ENCODE data around the gene PLOD2. TPM values are rescaled to one million over a fixed set of nuclear protein-coding genes. Genes with fewer than 3 reads are reported as not detected.

The PLOD2 gene
- total and polyA plus RNA-seq, 2 of the 4 experiments (the other 2 are of a cell fraction) = 84.0 to 117 TPM

DNA sequence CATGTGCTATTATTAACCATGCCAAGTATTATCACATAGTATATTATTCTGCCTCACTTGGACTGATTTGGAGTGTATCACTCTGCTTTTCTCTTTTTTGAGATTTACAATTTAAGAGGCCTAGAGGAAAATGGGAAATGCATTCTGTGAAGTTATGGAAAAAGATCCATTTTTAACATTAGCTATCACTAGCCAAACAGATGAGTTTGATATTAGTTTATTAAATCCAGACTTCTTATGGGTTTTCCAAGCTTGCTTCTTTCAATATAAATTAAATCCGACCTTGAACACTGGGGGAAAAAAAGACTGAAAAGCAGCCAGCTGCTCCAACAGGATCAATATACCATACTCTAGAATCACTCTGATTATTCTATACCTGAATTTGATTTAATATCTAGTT, 30.1 kb upstream of the PLOD2 start:
- no peak overlapping the region for H2BK5ac ChIP-seq (ENCODE audit: low read depth, low read length, poor library complexity, severe bottlenecking)
- no peak for TF ChIP-seq SMC3 (IDR thresholded peaks at IDR 0.05; ENCODE audit: low read depth, low read length)
- no peak for TF ChIP-seq CHD1 (IDR thresholded peaks at IDR 0.05; ENCODE audit: low read depth, low read length)
- TF ChIP-seq MXI1 (IDR thresholded peaks at IDR 0.05; ENCODE audit: borderline replicate concordance, low read depth, low read length) = no peak
- TF ChIP-seq MAFK (IDR thresholded peaks at IDR 0.05; ENCODE audit: low read depth, low read length) = no peak
- no peak for TF ChIP-seq MAZ (IDR thresholded peaks at IDR 0.05; ENCODE audit: borderline replicate concordance, low read depth, low read length)
- no peak for TF ChIP-seq FOS (IDR thresholded peaks at IDR 0.05; ENCODE audit: low read depth, low read length)
- TF ChIP-seq POLR2A (IDR thresholded peaks at IDR 0.05; ENCODE audit: low read depth, low read length) = no peak
- TF ChIP-seq, protein P1, sequence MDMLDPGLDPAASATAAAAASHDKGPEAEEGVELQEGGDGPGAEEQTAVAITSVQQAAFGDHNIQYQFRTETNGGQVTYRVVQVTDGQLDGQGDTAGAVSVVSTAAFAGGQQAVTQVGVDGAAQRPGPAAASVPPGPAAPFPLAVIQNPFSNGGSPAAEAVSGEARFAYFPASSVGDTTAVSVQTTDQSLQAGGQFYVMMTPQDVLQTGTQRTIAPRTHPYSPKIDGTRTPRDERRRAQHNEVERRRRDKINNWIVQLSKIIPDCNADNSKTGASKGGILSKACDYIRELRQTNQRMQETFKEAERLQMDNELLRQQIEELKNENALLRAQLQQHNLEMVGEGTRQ (IDR thresholded peaks at IDR 0.05; ENCODE audit: low read depth, low read length) = no peak
- TF ChIP-seq, protein P2, sequence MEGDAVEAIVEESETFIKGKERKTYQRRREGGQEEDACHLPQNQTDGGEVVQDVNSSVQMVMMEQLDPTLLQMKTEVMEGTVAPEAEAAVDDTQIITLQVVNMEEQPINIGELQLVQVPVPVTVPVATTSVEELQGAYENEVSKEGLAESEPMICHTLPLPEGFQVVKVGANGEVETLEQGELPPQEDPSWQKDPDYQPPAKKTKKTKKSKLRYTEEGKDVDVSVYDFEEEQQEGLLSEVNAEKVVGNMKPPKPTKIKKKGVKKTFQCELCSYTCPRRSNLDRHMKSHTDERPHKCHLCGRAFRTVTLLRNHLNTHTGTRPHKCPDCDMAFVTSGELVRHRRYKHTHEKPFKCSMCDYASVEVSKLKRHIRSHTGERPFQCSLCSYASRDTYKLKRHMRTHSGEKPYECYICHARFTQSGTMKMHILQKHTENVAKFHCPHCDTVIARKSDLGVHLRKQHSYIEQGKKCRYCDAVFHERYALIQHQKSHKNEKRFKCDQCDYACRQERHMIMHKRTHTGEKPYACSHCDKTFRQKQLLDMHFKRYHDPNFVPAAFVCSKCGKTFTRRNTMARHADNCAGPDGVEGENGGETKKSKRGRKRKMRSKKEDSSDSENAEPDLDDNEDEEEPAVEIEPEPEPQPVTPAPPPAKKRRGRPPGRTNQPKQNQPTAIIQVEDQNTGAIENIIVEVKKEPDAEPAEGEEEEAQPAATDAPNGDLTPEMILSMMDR (conservative IDR thresholded peaks at IDR 0.05; ENCODE audit: low read depth, low read length) = no peak
- TF ChIP-seq RCOR1 (IDR thresholded peaks at IDR 0.05; ENCODE audit: insufficient replicate concordance, low read length) = no peak
- no peak for TF ChIP-seq RFX5 (IDR thresholded peaks at IDR 0.05; ENCODE audit: low read depth, low read length)
- TF ChIP-seq CEBPB (IDR thresholded peaks at IDR 0.05; ENCODE audit: low read depth, low read length) = no peak
- no peak for TF ChIP-seq RAD21 (IDR thresholded peaks at IDR 0.05; ENCODE audit: low read length)
- TF ChIP-seq BHLHE40 (IDR thresholded peaks at IDR 0.05; ENCODE audit: low read depth, low read length) = no peak
- TF ChIP-seq NFE2L2 (IDR thresholded peaks at IDR 0.05; ENCODE audit: low read depth, low read length) = no peak
- H3K27ac ChIP-seq (ENCODE audit: insufficient read depth, low read length) = no peak overlapping the region
- no peak overlapping the region for H3K14ac ChIP-seq (replicated peaks; ENCODE audit: low read depth, low read length)
- no peak overlapping the region for H3K4ac ChIP-seq (ENCODE audit: low read depth, low read length)
- H2AFZ ChIP-seq (replicated peaks; ENCODE audit: low read length, poor library complexity) = no peak overlapping the region
- no CpG with 5 or more reads among the region's 1 CpG for WGBS, 2 experiments (ENCODE audit: extremely low coverage in 2 of 2, insufficient read length in 1 of 2)
- H2AK5ac ChIP-seq (ENCODE audit: low read depth, low read length) = no peak overlapping the region
- no peak overlapping the region for H3K56ac ChIP-seq (ENCODE audit: extremely low read depth, insufficient read depth, low read length)
- BruUV-seq (replicated peaks) = no TSS peak
- no peak for ATAC-seq (ENCODE audit: low read depth)
- no peaks in the 10 kb centered on the region for H3K4me1 ChIP-seq (ENCODE audit: control insufficient read depth, insufficient read depth, low read length)
- no peak overlapping the region for H2AK9ac ChIP-seq (replicated peaks; ENCODE audit: low read depth, low read length, poor library complexity)
- no peak overlapping the region for H3K4me2 ChIP-seq (ENCODE audit: low read depth, low read length)
- ChIA-PET CTCF (interaction anchor here (0.8 to 4.9 kb wide), 4 partner anchors 18 to 390 kb away, joined by 3 to 59 read pairs (median 18); no protein-coding TSS in a partner anchor), POLR2A (ENCODE audit: unreplicated experiment) (no interaction called here)
- H4K20me1 ChIP-seq (ENCODE audit: insufficient read depth, low read length) = no peaks in the 10 kb centered on the region
- no peaks in the 10 kb centered on the region for H3K9me1 ChIP-seq (ENCODE audit: insufficient read depth, low read length)
- in situ Hi-C loops (cut with MboI; ENCODE audit: low sequenced_read_pairs) (no loop called here), dilution Hi-C loops (cut with HindIII; ENCODE audit: low sequenced_read_pairs, unreplicated experiment) (no loop called here), intact Hi-C loops (cut with micrococcal nuclease) (no loop called here)
- no peaks in the 10 kb centered on the region for H3K9me3 ChIP-seq (ENCODE audit: control insufficient read depth, insufficient read depth, low read length)
- DNase-seq = no peak
- no peak overlapping the region for H2BK15ac ChIP-seq (ENCODE audit: low read depth, low read length)
- no peak overlapping the region for H4K8ac ChIP-seq (ENCODE audit: low read depth in 2 of 2, low read length in 2 of 2)
- no peak overlapping the region for H4K5ac ChIP-seq (ENCODE audit: low read depth, low read length)
- H3K18ac ChIP-seq (ENCODE audit: low read depth, low read length) = no peak overlapping the region
- H3K36me3 ChIP-seq (ENCODE audit: control insufficient read depth, insufficient read depth, low read length) = no peaks in the 10 kb centered on the region
- H3K23ac ChIP-seq (ENCODE audit: low read depth, low read length) = no peak overlapping the region
- H2BK20ac ChIP-seq (ENCODE audit: low read depth, low read length) = no peak overlapping the region
- H3K79me1 ChIP-seq (ENCODE audit: low read depth in 1 of 2, low read length in 2 of 2) = no peaks in the 10 kb centered on the region
- H3K4me3 ChIP-seq (ENCODE audit: insufficient read depth, low read depth, low read length) = no peak overlapping the region
- no peak overlapping the region for H3K9ac ChIP-seq (ENCODE audit: low read depth, low read length)
- H4K91ac ChIP-seq (ENCODE audit: insufficient read depth, low read depth, low read length) = no peak overlapping the region
- H2BK120ac ChIP-seq (ENCODE audit: low read depth, low read length) = no peak overlapping the region
- no peaks in the 10 kb centered on the region for H3K27me3 ChIP-seq (ENCODE audit: control insufficient read depth, insufficient read depth, low read length)

Data from IMR-90 (cell line).